Mesendoderm (in vitro differentiated cells): ENCODE results near the gene SOX21.

Experiments
- DNase-seq: peaks from one replicate; pipeline ENCODE4 v3.0.0; 2013
- H2AK5ac ChIP-seq: 2 replicates; pipeline ENCODE4 v1.6.1; 2013; ENCODE audit warnings: low read length, inconsistent platforms
- H2BK120ac ChIP-seq: 2 replicates; pipeline ENCODE4 v1.6.1; 2013; ENCODE audit warnings: low read depth, mild to moderate bottlenecking, low read length, moderate library complexity, mixed read lengths
- H2BK15ac ChIP-seq: replicated peaks from 2 replicates; pipeline ENCODE4 v1.6.1; 2013; ENCODE audit warnings: low read depth, mild to moderate bottlenecking, moderate library complexity
- H2BK5ac ChIP-seq: 2 replicates; pipeline ENCODE4 v1.6.1; 2013; ENCODE audit warnings: low read length, inconsistent platforms
- H3K18ac ChIP-seq: 2 replicates; pipeline ENCODE4 v1.6.1; 2013; ENCODE audit warnings: mild to moderate bottlenecking, low read length, mixed read lengths
- H3K23ac ChIP-seq: one replicate; pipeline ENCODE4 v1.6.1; 2013; ENCODE audit warnings: low read length
- H3K27ac ChIP-seq: 2 replicates; pipeline ENCODE4 v1.5.1; 2013; ENCODE audit warnings: low read depth, mild to moderate bottlenecking, inconsistent platforms, low read length, moderate library complexity
- H3K27me3 ChIP-seq: 2 replicates; pipeline ENCODE4 v1.6.1; 2013; ENCODE audit warnings: low read length, control low read depth, mild to moderate bottlenecking, inconsistent platforms; ENCODE audit not compliant: insufficient read depth, poor library complexity
- H3K36me3 ChIP-seq: 2 replicates; pipeline ENCODE4 v1.6.1; 2013; ENCODE audit warnings: low read length, inconsistent platforms; ENCODE audit not compliant: control insufficient read depth, insufficient read depth
- H3K4ac ChIP-seq: one replicate; pipeline ENCODE4 v1.6.1; 2013; ENCODE audit warnings: low read depth, mild to moderate bottlenecking, low read length, moderate library complexity
- H3K4me1 ChIP-seq: 2 replicates; pipeline ENCODE4 v1.6.1; 2013; ENCODE audit warnings: low read depth, low read length, inconsistent platforms; ENCODE audit not compliant: control insufficient read depth
- H3K4me2 ChIP-seq: 2 replicates; pipeline ENCODE4 v1.6.1; 2013; ENCODE audit warnings: low read length
- H3K4me3 ChIP-seq: 2 replicates; pipeline ENCODE4 v1.5.1; 2013; ENCODE audit warnings: mild to moderate bottlenecking, low read length
- H3K56ac ChIP-seq: one replicate; pipeline ENCODE4 v1.6.1; 2013; ENCODE audit warnings: low read length
- H3K79me1 ChIP-seq: 2 replicates; pipeline ENCODE4 v1.6.1; 2013; ENCODE audit warnings: low read length, inconsistent platforms
- H3K79me2 ChIP-seq: 2 replicates; pipeline ENCODE4 v1.6.1; 2013; ENCODE audit warnings: mild to moderate bottlenecking, low read length; ENCODE audit not compliant: control insufficient read depth, insufficient read depth
- H3K9ac ChIP-seq: 2 replicates; pipeline ENCODE4 v1.6.1; 2013; ENCODE audit warnings: low read length, inconsistent platforms
- H4K5ac ChIP-seq: one replicate; pipeline ENCODE4 v1.6.1; 2013; ENCODE audit warnings: low read length
- H4K8ac ChIP-seq: one replicate; pipeline ENCODE4 v1.6.1; 2013; ENCODE audit warnings: low read depth, mild to moderate bottlenecking, control low read depth, low read length, moderate library complexity
- WGBS: extraction: QIAGEN DNeasy Blood & Tissue Kit; methylation state at CpG from one replicate; pipeline ENCODE4 v1.1.7; 2013; ENCODE audit warnings: low lambda C conversion rate, missing lambda C conversion rate; ENCODE audit not compliant: insufficient coverage; ENCODE audit errors: extremely low coverage; 5-methylcytosine and 5-hydroxymethylcytosine counted together

The SOX21 gene

GRCh38 chr13:94666065-94666464 is 46.3 kb downstream of the SOX21 start:
- no peak overlapping the region for H4K5ac ChIP-seq
- H3K27me3 ChIP-seq = no peaks in the 10 kb centered on the region
- no peak overlapping the region for H2BK15ac ChIP-seq
- WGBS = no CpG with 5 or more reads among the region's 7 CpGs
- H3K27ac ChIP-seq = no peak overlapping the region
- H3K79me2 ChIP-seq = no peaks in the 10 kb centered on the region
- H3K4ac ChIP-seq = no peak overlapping the region
- H4K8ac ChIP-seq = no peak overlapping the region
- H2BK120ac ChIP-seq = no peak overlapping the region
- H2AK5ac ChIP-seq = no peak overlapping the region
- no peak overlapping the region for H3K9ac ChIP-seq
- H3K4me3 ChIP-seq = no peak overlapping the region
- H3K36me3 ChIP-seq = no peaks in the 10 kb centered on the region
- no peak overlapping the region for H3K23ac ChIP-seq
- no peak overlapping the region for H2BK5ac ChIP-seq
- no peak for DNase-seq
- H3K79me1 ChIP-seq = no peaks in the 10 kb centered on the region
- no peak overlapping the region for H3K18ac ChIP-seq
- peaks cover 12% of the 10 kb centered on the region for H3K4me1 ChIP-seq
- H3K56ac ChIP-seq = peak overlapping the region; percentile 9
- no peak overlapping the region for H3K4me2 ChIP-seq

GRCh38 chr13:94664889-94665288 is 47.5 kb downstream of the SOX21 start:
- H3K18ac ChIP-seq = no peak overlapping the region
- H3K79me1 ChIP-seq = no peaks in the 10 kb centered on the region
- H3K56ac ChIP-seq = no peak overlapping the region
- H3K27ac ChIP-seq = no peak overlapping the region
- peaks cover 12% of the 10 kb centered on the region for H3K4me1 ChIP-seq
- H2BK5ac ChIP-seq = no peak overlapping the region
- no peak overlapping the region for H3K9ac ChIP-seq
- no peaks in the 10 kb centered on the region for H3K36me3 ChIP-seq
- no peak overlapping the region for H2BK120ac ChIP-seq
- peak; percentile 54 for DNase-seq
- no peak overlapping the region for H3K23ac ChIP-seq
- H2BK15ac ChIP-seq = no peak overlapping the region
- no peak overlapping the region for H3K4ac ChIP-seq
- H3K4me2 ChIP-seq = no peak overlapping the region
- H3K4me3 ChIP-seq = no peak overlapping the region
- no CpG with 5 or more reads among the region's 7 CpGs for WGBS
- H2AK5ac ChIP-seq = no peak overlapping the region
- H3K27me3 ChIP-seq = no peaks in the 10 kb centered on the region
- no peaks in the 10 kb centered on the region for H3K79me2 ChIP-seq
- H4K5ac ChIP-seq = no peak overlapping the region
- H4K8ac ChIP-seq = no peak overlapping the region

- H3K27me3 ChIP-seq = no peaks in the 10 kb centered on the region
- H2AK5ac ChIP-seq = no peak overlapping the region
- no peak overlapping the region for H3K18ac ChIP-seq
Observed at GRCh38 chr13:94662274-94662945, 49.9 kb downstream of the SOX21 start.

GRCh38 chr13:94661406-94661805 is 50.9 kb downstream of the SOX21 start:
- Histone ChIP-seq H3K27ac (no peak overlapping the region), H3K36me3 (no peaks in the 10 kb centered on the region), H3K56ac (no peak overlapping the region), H2BK120ac (no peak overlapping the region), H3K4me1 (peaks cover 12% of the 10 kb centered on the region), H3K18ac (no peak overlapping the region), H4K8ac (no peak overlapping the region), H3K4ac (no peak overlapping the region), H2BK5ac (no peak overlapping the region), H3K79me2 (no peaks in the 10 kb centered on the region), H3K79me1 (no peaks in the 10 kb centered on the region), H2BK15ac (no peak overlapping the region), H2AK5ac (no peak overlapping the region), H3K9ac (no peak overlapping the region), H3K23ac (no peak overlapping the region), H3K27me3 (no peaks in the 10 kb centered on the region), H4K5ac (no peak overlapping the region), H3K4me3 (no peak overlapping the region), H3K4me2 (no peak overlapping the region)
- no peak for DNase-seq
- no CpG with 5 or more reads among the region's 5 CpGs for WGBS

More at GRCh38 chr13:94662274-94662945, 49.9 kb downstream of the SOX21 start:
- Histone ChIP-seq H3K27ac (no peak overlapping the region), H2BK5ac (no peak overlapping the region), H3K4me2 (no peak overlapping the region), H2BK120ac (no peak overlapping the region), H3K56ac (no peak overlapping the region), H3K36me3 (no peaks in the 10 kb centered on the region), H2BK15ac (no peak overlapping the region), H4K5ac (no peak overlapping the region), H3K9ac (no peak overlapping the region), H3K79me1 (no peaks in the 10 kb centered on the region), H3K79me2 (no peaks in the 10 kb centered on the region), H3K4me1 (peaks cover 12% of the 10 kb centered on the region), H4K8ac (no peak overlapping the region), H3K4me3 (no peak overlapping the region), H3K4ac (no peak overlapping the region), H3K23ac (no peak overlapping the region)
- no CpG with 5 or more reads among the region's 12 CpGs for WGBS
- no peak for DNase-seq

- Histone ChIP-seq H3K27me3 (no peaks in the 10 kb centered on the region), H3K9ac (no peak overlapping the region), H3K18ac (no peak overlapping the region), H3K36me3 (no peaks in the 10 kb centered on the region), H2BK5ac (no peak overlapping the region), H2AK5ac (no peak overlapping the region), H3K4me1 (peaks cover 10% of the 10 kb centered on the region), H4K8ac (peak overlapping the region; percentile 44), H3K56ac (no peak overlapping the region), H3K23ac (no peak overlapping the region), H2BK120ac (no peak overlapping the region), H3K4me2 (no peak overlapping the region), H3K79me2 (no peaks in the 10 kb centered on the region), H2BK15ac (no peak overlapping the region), H3K4ac (no peak overlapping the region), H3K79me1 (no peaks in the 10 kb centered on the region), H4K5ac (no peak overlapping the region), H3K4me3 (no peak overlapping the region), H3K27ac (no peak overlapping the region)
- DNase-seq = no peak
- WGBS = no CpG with 5 or more reads among the region's 6 CpGs
Observed at GRCh38 chr13:94660695-94661326, 51.5 kb downstream of the SOX21 start.
